ENCODE results near the gene ARID1B. TPM values are rescaled to one million over a fixed set of nuclear protein-coding genes. Genes with fewer than 3 reads are reported as not detected.

Gene ARID1B
- total RNA-seq, 2 experiments from 2014 or later = 36.9 to 38.9 TPM

- intact Hi-C loops (cut with micrococcal nuclease) = no loop called here
- Mint-ChIP-seq H3K27me3 (no peaks in the 10 kb centered on the region), H3K4me1 (ENCODE audit: low read depth) (peaks cover 59% of the 10 kb centered on the region), H3K9me3 (no peaks in the 10 kb centered on the region), H3K4me3 (no peak overlapping the region), H3K27ac (no peak overlapping the region), H3K36me3 (ENCODE audit: low read depth) (no peaks in the 10 kb centered on the region)
- CTCF ChIA-PET = no interaction called here
- no peak for ATAC-seq
- TF ChIP-seq CTCF (IDR thresholded peaks at IDR 0.05) = no peak
- DNase-seq = no peak
- POLR2A ChIA-PET = no interaction called here
Measured at GRCh38 chr6:156950531-156950930, 173.4 kb downstream of the ARID1B start.

GRCh38 chr6:156952401-156952800 lies 175.2 kb downstream of the ARID1B start:
- peaks cover 59% of the 10 kb centered on the region for H3K4me1 Mint-ChIP-seq (ENCODE audit: low read depth)
- CTCF ChIA-PET = interaction anchor here (0.7 to 1.4 kb wide), 2 partner anchors 9 to 12 kb away, joined by 3 to 4 read pairs; no protein-coding TSS in a partner anchor
- intact Hi-C loops (cut with micrococcal nuclease) = no loop called here

GRCh38 chr6:156953127-156953478 lies 175.9 kb downstream of the ARID1B start:
- H3K27me3 Mint-ChIP-seq = no peaks in the 10 kb centered on the region
- DNase-seq (no peak), ATAC-seq (no peak)
- no peak overlapping the region for H3K4me3 Mint-ChIP-seq
- H3K36me3 Mint-ChIP-seq (ENCODE audit: low read depth) = no peaks in the 10 kb centered on the region
- TF ChIP-seq CTCF (IDR thresholded peaks at IDR 0.05) = no peak
- CTCF ChIA-PET = interaction anchor here (0.7 to 1.4 kb wide), 2 partner anchors 10 to 11 kb away, joined by 3 to 4 read pairs; no protein-coding TSS in a partner anchor
- peaks cover 66% of the 10 kb centered on the region for H3K4me1 Mint-ChIP-seq (ENCODE audit: low read depth)
- no peaks in the 10 kb centered on the region for H3K9me3 Mint-ChIP-seq
- POLR2A ChIA-PET = no interaction called here
- H3K27ac Mint-ChIP-seq = no peak overlapping the region
- intact Hi-C loops (cut with micrococcal nuclease) = no loop called here

More at GRCh38 chr6:156952401-156952800, 175.2 kb downstream of the ARID1B start:
- Mint-ChIP-seq H3K9me3 (no peaks in the 10 kb centered on the region), H3K4me3 (no peak overlapping the region), H3K27ac (no peak overlapping the region), H3K27me3 (no peaks in the 10 kb centered on the region), H3K36me3 (ENCODE audit: low read depth) (no peaks in the 10 kb centered on the region)
- TF ChIP-seq CTCF (IDR thresholded peaks at IDR 0.05) = no peak
- POLR2A ChIA-PET = no interaction called here
- DNase-seq (no peak), ATAC-seq (no peak)

GRCh38 chr6:156953479-156954146 lies 176.4 kb downstream of the ARID1B start:
- peak; percentile 63 for DNase-seq
- no peaks in the 10 kb centered on the region for H3K36me3 Mint-ChIP-seq (ENCODE audit: low read depth)
- intact Hi-C loops (cut with micrococcal nuclease) = no loop called here
- no peaks in the 10 kb centered on the region for H3K9me3 Mint-ChIP-seq
- peaks cover 70% of the 10 kb centered on the region for H3K4me1 Mint-ChIP-seq (ENCODE audit: low read depth)
- ATAC-seq = peak; percentile 66
- ChIA-PET POLR2A (interaction anchor here (0.6 kb wide), 1 partner anchor 159 kb away, joined by 4 read pairs; no protein-coding TSS in a partner anchor), CTCF (interaction anchor here (0.9 kb wide), 1 partner anchor 43 kb away, joined by 4 read pairs; no protein-coding TSS in a partner anchor)
- no peak overlapping the region for H3K4me3 Mint-ChIP-seq
- TF ChIP-seq CTCF (IDR thresholded peaks at IDR 0.05) = no peak
- peak overlapping the region; percentile 25 for H3K27ac Mint-ChIP-seq
- no peaks in the 10 kb centered on the region for H3K27me3 Mint-ChIP-seq

GRCh38 chr6:156954191-156954590 lies 177.0 kb downstream of the ARID1B start:
- ATAC-seq = no peak
- ChIA-PET POLR2A (interaction anchor here (0.6 kb wide), 1 partner anchor 159 kb away, joined by 4 read pairs; no protein-coding TSS in a partner anchor), CTCF (interaction anchor here (0.9 to 1.5 kb wide), 3 partner anchors 15 to 47 kb away, joined by 4 read pairs; no protein-coding TSS in a partner anchor)
- no peak for DNase-seq
- intact Hi-C loops (cut with micrococcal nuclease) = no loop called here
- no peaks in the 10 kb centered on the region for H3K9me3 Mint-ChIP-seq
- TF ChIP-seq CTCF (IDR thresholded peaks at IDR 0.05) = no peak
- no peak overlapping the region for H3K27ac Mint-ChIP-seq
- peaks cover 69% of the 10 kb centered on the region for H3K4me1 Mint-ChIP-seq (ENCODE audit: low read depth)
- H3K4me3 Mint-ChIP-seq = no peak overlapping the region
- H3K27me3 Mint-ChIP-seq = no peaks in the 10 kb centered on the region
- no peaks in the 10 kb centered on the region for H3K36me3 Mint-ChIP-seq (ENCODE audit: low read depth)

All from activated CD8-positive, alpha-beta T cell treated with anti-CD3 and anti-CD28 coated beads for 36 hours (primary cell).